ENCODE data around the gene DDX54.

DNA sequence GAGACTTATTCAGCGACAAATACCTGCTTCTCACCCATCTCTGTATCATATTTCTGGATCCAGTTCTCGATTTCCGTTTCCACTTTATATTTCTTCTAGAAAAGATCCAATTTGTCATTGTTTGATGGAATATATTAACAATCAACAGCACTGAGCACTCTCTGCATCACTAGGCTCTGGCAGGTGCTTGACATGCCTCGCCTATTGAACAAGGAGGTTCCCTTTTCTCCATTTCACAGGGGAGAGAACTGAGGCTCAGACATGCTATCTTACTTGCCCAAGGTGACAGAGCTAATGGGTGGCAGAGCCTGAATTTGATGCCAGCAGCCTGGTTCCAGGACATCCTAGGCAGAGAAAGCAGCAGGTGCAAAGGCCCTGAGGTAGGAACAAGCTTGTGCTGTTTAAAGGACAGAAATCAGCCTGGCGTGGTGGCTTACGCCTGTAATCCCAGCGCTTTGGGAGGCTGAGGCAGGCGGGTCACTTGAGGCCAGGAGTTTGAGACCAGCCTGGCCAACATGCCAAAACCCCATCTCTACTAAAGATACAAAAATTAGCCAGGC is 12.3 kb upstream of the DDX54 start:
- TF ChIP-seq, protein P1, sequence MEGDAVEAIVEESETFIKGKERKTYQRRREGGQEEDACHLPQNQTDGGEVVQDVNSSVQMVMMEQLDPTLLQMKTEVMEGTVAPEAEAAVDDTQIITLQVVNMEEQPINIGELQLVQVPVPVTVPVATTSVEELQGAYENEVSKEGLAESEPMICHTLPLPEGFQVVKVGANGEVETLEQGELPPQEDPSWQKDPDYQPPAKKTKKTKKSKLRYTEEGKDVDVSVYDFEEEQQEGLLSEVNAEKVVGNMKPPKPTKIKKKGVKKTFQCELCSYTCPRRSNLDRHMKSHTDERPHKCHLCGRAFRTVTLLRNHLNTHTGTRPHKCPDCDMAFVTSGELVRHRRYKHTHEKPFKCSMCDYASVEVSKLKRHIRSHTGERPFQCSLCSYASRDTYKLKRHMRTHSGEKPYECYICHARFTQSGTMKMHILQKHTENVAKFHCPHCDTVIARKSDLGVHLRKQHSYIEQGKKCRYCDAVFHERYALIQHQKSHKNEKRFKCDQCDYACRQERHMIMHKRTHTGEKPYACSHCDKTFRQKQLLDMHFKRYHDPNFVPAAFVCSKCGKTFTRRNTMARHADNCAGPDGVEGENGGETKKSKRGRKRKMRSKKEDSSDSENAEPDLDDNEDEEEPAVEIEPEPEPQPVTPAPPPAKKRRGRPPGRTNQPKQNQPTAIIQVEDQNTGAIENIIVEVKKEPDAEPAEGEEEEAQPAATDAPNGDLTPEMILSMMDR (IDR thresholded peaks at IDR 0.05) = no peak
- TF ChIP-seq EZH2 (IDR thresholded peaks at IDR 0.05) (no peak), EZH2phosphoT487 (IDR thresholded peaks at IDR 0.05) (no peak)
